Endodermal cell (in vitro differentiated cells): ENCODE results near the gene FAF1. TPM values are rescaled to one million over a fixed set of nuclear protein-coding genes. Genes with fewer than 3 reads are reported as not detected.

ENCODE experiments used
- DNase-seq: peaks from one replicate; pipeline ENCODE4 v3.0.0-alpha.2; 2017
- H3K27ac ChIP-seq: 2 replicates; pipeline ENCODE4 v1.5.1; 2013; ENCODE audit warnings: mild to moderate bottlenecking, low read depth, low read length, moderate library complexity
- H3K27me3 ChIP-seq: 2 replicates; pipeline ENCODE4 v1.6.1; 2013; ENCODE audit warnings: mild to moderate bottlenecking, low read length, moderate library complexity; ENCODE audit not compliant: insufficient read depth, control insufficient read depth, poor library complexity, severe bottlenecking
- H3K36me3 ChIP-seq: 2 replicates; pipeline ENCODE4 v1.7.0; 2013; ENCODE audit warnings: mild to moderate bottlenecking, low read length, moderate library complexity; ENCODE audit not compliant: control insufficient read depth, insufficient read depth
- H3K4me1 ChIP-seq: one replicate; pipeline ENCODE4 v1.7.0; 2013; ENCODE audit warnings: low read length; ENCODE audit not compliant: control insufficient read depth, insufficient read depth
- H3K4me3 ChIP-seq: 2 replicates; pipeline ENCODE4 v1.5.1; 2013; ENCODE audit warnings: mild to moderate bottlenecking, low read length, moderate library complexity
- H3K9ac ChIP-seq: 2 replicates; pipeline ENCODE4 v1.6.1; 2013; ENCODE audit warnings: mild to moderate bottlenecking, low read length, moderate library complexity; ENCODE audit not compliant: poor library complexity, severe bottlenecking; ENCODE audit errors: extremely low read depth
- H3K9me3 ChIP-seq: 2 replicates; pipeline ENCODE4 v1.6.1; 2013; ENCODE audit warnings: mild to moderate bottlenecking, low read length, moderate library complexity; ENCODE audit not compliant: control insufficient read depth
- H3K27ac Mint-ChIP-seq: 2 replicates; pipeline ENCODE4 v1.8.0; 2020; ENCODE audit warnings: mixed read lengths
- H3K27me3 Mint-ChIP-seq: 2 replicates; pipeline ENCODE4 v1.8.0; 2021; ENCODE audit warnings: mild to moderate bottlenecking, mixed read lengths; ENCODE audit not compliant: insufficient read depth
- H3K36me3 Mint-ChIP-seq: 2 replicates; pipeline ENCODE4 v1.8.0; 2020; ENCODE audit warnings: low read depth, mixed read lengths
- H3K4me1 Mint-ChIP-seq: 2 replicates; pipeline ENCODE4 v1.8.0; 2020; ENCODE audit warnings: mixed read lengths
- H3K4me3 Mint-ChIP-seq: 2 replicates; pipeline ENCODE4 v1.8.0; 2020; ENCODE audit warnings: mild to moderate bottlenecking, moderate library complexity, mixed read lengths
- H3K9me3 Mint-ChIP-seq: 2 replicates; pipeline ENCODE4 v1.8.0; 2020; ENCODE audit warnings: mild to moderate bottlenecking, mixed read lengths
- WGBS, 2 experiments: methylation state at CpG; one replicate each; pipeline versions ENCODE4 v1.1.5 to v1.1.7; 2013; ENCODE audit warnings: missing lambda C conversion rate in 2 of 2, mixed read lengths in 1 of 2; ENCODE audit not compliant: insufficient coverage in 1 of 2, insufficient read length in 1 of 2; 5-methylcytosine and 5-hydroxymethylcytosine counted together
- total RNA-seq, 2 donors: library from RNA; stranded (reverse); fragmentation: NEBNext Ultra II Directional in 1 of 2; extraction: Animal tissue kit (Norgen Biotek cat#: 25700) in 1 of 2; gene quantifications; 2 replicates in 1 of 2; 3 replicates in 1 of 2; pipeline ENCODE4 v1.2.1, GENCODE V29; 2021
- TF ChIP-seq, protein P1 (sequence below): fragments of 200-600 bp; sonication (generic); conservative IDR thresholded peaks from 2 replicates; pipeline ENCODE4 v1.5.0; 2021; ENCODE audit warnings: antibody characterized with exemption, mild to moderate bottlenecking

FAF1 gene
- total RNA-seq, 2 donors from 2014 or later = 76.4 to 94.4 TPM

DNA sequence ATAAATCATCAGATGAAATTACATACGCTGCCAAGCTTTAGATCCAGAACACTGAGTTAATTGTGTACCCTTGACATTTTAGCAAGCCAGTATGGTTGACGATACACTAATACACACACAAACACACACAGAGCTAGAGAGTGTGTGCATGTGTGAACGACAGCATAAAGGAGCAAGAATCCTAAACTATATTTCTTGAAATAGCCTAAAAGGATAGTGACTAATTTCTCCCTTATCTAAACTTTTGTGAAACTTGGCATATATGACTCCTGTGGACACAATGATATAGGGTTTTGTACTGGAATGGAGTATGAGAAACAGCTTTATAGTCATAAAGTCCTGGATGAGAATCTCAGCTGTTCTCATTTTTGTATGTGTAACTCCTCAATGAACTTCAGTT, 471.7 kb downstream of the FAF1 start:
- Mint-ChIP-seq H3K36me3 (peaks cover 21% of the 10 kb centered on the region), H3K4me1 (peaks cover 5% of the 10 kb centered on the region), H3K4me3 (no peak overlapping the region), H3K27me3 (no peaks in the 10 kb centered on the region), H3K27ac (no peak overlapping the region), H3K9me3 (no peaks in the 10 kb centered on the region)
- Histone ChIP-seq H3K9me3 (no peaks in the 10 kb centered on the region), H3K36me3 (peaks cover 15% of the 10 kb centered on the region), H3K27ac (no peak overlapping the region), H3K4me1 (no peaks in the 10 kb centered on the region), H3K9ac (no peak overlapping the region), H3K4me3 (no peak overlapping the region), H3K27me3 (no peaks in the 10 kb centered on the region)
- WGBS, 2 experiments = 100% methylated on average over 1 to 2 of the region's 3 CpGs
- TF ChIP-seq, protein P1, sequence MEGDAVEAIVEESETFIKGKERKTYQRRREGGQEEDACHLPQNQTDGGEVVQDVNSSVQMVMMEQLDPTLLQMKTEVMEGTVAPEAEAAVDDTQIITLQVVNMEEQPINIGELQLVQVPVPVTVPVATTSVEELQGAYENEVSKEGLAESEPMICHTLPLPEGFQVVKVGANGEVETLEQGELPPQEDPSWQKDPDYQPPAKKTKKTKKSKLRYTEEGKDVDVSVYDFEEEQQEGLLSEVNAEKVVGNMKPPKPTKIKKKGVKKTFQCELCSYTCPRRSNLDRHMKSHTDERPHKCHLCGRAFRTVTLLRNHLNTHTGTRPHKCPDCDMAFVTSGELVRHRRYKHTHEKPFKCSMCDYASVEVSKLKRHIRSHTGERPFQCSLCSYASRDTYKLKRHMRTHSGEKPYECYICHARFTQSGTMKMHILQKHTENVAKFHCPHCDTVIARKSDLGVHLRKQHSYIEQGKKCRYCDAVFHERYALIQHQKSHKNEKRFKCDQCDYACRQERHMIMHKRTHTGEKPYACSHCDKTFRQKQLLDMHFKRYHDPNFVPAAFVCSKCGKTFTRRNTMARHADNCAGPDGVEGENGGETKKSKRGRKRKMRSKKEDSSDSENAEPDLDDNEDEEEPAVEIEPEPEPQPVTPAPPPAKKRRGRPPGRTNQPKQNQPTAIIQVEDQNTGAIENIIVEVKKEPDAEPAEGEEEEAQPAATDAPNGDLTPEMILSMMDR = no peak
- DNase-seq = no peak

DNA sequence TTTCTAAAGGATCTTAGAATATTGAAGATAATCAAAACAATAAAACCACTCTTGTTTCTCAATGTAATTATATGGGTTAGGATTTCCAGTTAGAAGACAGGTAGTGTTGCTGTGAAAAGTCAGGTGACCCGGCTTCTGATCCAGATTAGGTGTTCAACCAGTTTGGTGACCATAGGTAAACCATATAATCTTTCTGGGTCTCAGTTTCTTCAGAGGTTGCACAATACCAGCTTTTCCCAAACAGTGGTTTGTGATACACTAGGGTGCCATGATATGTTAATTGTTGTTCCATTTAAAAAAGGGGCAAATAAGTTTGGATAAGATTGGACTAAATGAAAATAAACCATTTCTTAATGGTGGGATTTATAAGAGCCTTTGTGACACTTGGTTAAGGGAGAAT, 472.3 kb downstream of the FAF1 start:
- H3K27me3 Mint-ChIP-seq = peaks cover under 1% of the 10 kb centered on the region
- no peaks in the 10 kb centered on the region for H3K4me1 ChIP-seq
- H3K4me3 ChIP-seq = no peak overlapping the region
- TF ChIP-seq, protein P1 = no peak
- H3K36me3 Mint-ChIP-seq = peaks cover 21% of the 10 kb centered on the region
- WGBS, 2 experiments = 91 to 100% methylated on average over 1 of the region's 1 CpG
- H3K27me3 ChIP-seq = no peaks in the 10 kb centered on the region
- no peaks in the 10 kb centered on the region for H3K9me3 Mint-ChIP-seq
- no peaks in the 10 kb centered on the region for H3K9me3 ChIP-seq
- no peak for DNase-seq
- no peak overlapping the region for H3K9ac ChIP-seq
- H3K4me1 Mint-ChIP-seq = peaks cover 5% of the 10 kb centered on the region
- H3K4me3 Mint-ChIP-seq = no peak overlapping the region
- H3K27ac ChIP-seq = no peak overlapping the region
- H3K27ac Mint-ChIP-seq = no peak overlapping the region
- H3K36me3 ChIP-seq = peaks cover 15% of the 10 kb centered on the region

DNA sequence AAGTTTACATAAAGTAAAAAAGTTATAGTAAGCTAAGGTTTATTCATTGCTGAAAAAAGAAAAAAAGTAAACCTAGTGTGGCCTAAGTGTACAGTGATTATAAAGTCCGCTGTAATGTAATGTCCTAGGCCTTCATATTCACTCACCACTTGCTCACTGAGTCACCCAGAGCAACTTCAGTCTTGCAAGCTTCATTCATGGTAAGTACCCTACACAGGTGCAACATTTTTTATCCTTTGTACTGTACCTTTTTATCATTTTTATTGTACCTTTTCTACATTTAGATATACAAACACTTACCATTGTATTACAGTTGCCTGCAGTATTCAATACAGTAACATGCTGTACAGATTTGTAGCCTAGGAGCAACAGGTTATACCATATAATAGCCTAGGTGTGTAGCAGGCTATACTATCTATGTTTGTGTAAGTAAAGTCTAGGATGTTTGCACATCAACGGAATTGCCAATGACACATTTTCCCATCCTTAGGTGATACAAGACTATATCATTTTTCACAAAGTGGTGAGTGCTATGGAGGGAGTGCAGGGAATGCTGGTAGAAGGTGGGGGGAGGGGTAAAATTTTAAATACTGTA, 478.8 kb downstream of the FAF1 start:
- TF ChIP-seq, protein P1 = no peak
- Mint-ChIP-seq H3K36me3 (peaks cover 4% of the 10 kb centered on the region), H3K27me3 (peaks cover 2% of the 10 kb centered on the region), H3K4me1 (peaks cover 5% of the 10 kb centered on the region), H3K27ac (no peak overlapping the region), H3K4me3 (no peak overlapping the region), H3K9me3 (no peaks in the 10 kb centered on the region)
- Histone ChIP-seq H3K9ac (no peak overlapping the region), H3K36me3 (no peaks in the 10 kb centered on the region), H3K27ac (no peak overlapping the region), H3K4me1 (no peaks in the 10 kb centered on the region), H3K9me3 (no peaks in the 10 kb centered on the region), H3K27me3 (no peaks in the 10 kb centered on the region), H3K4me3 (no peak overlapping the region)
- no peak for DNase-seq
- WGBS, 2 experiments = 98% methylated on average over 2 of the region's 2 CpGs; no CpG with 5 or more reads in 1 of the 2 experiments
